GM21786 (cell line): ENCODE data around the gene CLK1.
"Not testable (repeated sequence)": the region's sequence is repeated elsewhere in the genome, so short reads cannot be mapped to it uniquely, and the experiment has no call there.

ENCODE experiments used
- ATAC-seq: cut with Tn5 transposase; IDR thresholded peaks from one replicate; pipeline ENCODE4 v1.9.1; 2021; ENCODE audit not compliant: unreplicated experiment

Gene CLK1

GRCh38 chr2:200864176-200865034 is at the start of gene CLK1:
CLK1 (minus strand) TSS chr2:200864658; CDS start chr2:200861862, 2,796 bp downstream.
- ATAC-seq, result peak; percentile 81

GRCh38 chr2:200913654-200914053 is 49.2 kb upstream of the CLK1 start:
- ATAC-seq, result no peak

- ATAC-seq, result no peak
Measured at GRCh38 chr2:200909958-200910357, 45.5 kb upstream of the CLK1 start.

GRCh38 chr2:200905618-200906296 is 41.3 kb upstream of the CLK1 start:
- ATAC-seq, result peak; percentile 49

GRCh38 chr2:200901459-200902072 is 37.1 kb upstream of the CLK1 start:
- ATAC-seq, result peak; percentile 99

- ATAC-seq, result no peak
Measured at GRCh38 chr2:200899482-200899881, 35.0 kb upstream of the CLK1 start.

- ATAC-seq, result peak; percentile 89
Measured at GRCh38 chr2:200888704-200889625, 24.5 kb upstream of the CLK1 start, which contains the start of the genes NIF3L1 and PPIL3. NIF3L1 (plus strand) TSS chr2:200889371; CDS start chr2:200891944, 2,573 bp downstream. PPIL3 (minus strand) TSS chr2:200889077; CDS start chr2:200887615, 1,462 bp downstream.

- not testable (repeated sequence) for ATAC-seq
Measured at GRCh38 chr2:200881715-200882249, 17.3 kb upstream of the CLK1 start.

- ATAC-seq, result no peak
Measured at GRCh38 chr2:200878289-200878880, 13.9 kb upstream of the CLK1 start.

GRCh38 chr2:200877443-200877842 is 13.0 kb upstream of the CLK1 start:
- ATAC-seq, result no peak

GRCh38 chr2:200873560-200873959 is 9.1 kb upstream of the CLK1 start:
- no peak for ATAC-seq

GRCh38 chr2:200871151-200871550 is 6.7 kb upstream of the CLK1 start:
- no peak for ATAC-seq

GRCh38 chr2:200869014-200869413 is 4.6 kb upstream of the CLK1 start:
- ATAC-seq, result no peak

GRCh38 chr2:200863782-200864175 is 679 bp downstream of the CLK1 start:
- peak; percentile 12 for ATAC-seq

GRCh38 chr2:200862532-200863000 is 1.9 kb downstream of the CLK1 start:
- no peak for ATAC-seq

GRCh38 chr2:200861617-200862155 is 2.8 kb downstream of the CLK1 start:
- ATAC-seq, result no peak

- no peak for ATAC-seq
Measured at GRCh38 chr2:200860092-200860795, 4.2 kb downstream of the CLK1 start.

- no peak for ATAC-seq
Measured at GRCh38 chr2:200856806-200857205, 7.7 kb downstream of the CLK1 start.

GRCh38 chr2:200852605-200853004 is 11.9 kb downstream of the CLK1 start:
- no peak for ATAC-seq
